RWPE2 (cell line): ENCODE measurements around the gene AFG3L2.

ENCODE experiments used
- ATAC-seq: fragments of 200-7000 bp; cut with Tn5 transposase; 3 replicates; pipeline ENCODE4 v1.9.1; 2021; ENCODE audit warnings: low read depth
- DNase-seq: peaks from one replicate; pipeline ENCODE4 v3.0.0-alpha.2; 2020; ENCODE audit warnings: low spot score
- H3K27ac ChIP-seq: fragments of 450-650 bp; 2 replicates; pipeline ENCODE4 v1.5.1; 2017; ENCODE audit warnings: mild to moderate bottlenecking; ENCODE audit not compliant: poor library complexity, severe bottlenecking
- H3K27me3 ChIP-seq: fragments of 250-450 bp; sonication (Bioruptor Pico); 2 replicates; pipeline ENCODE4 v1.5.1; 2021; ENCODE audit warnings: mild to moderate bottlenecking, moderate library complexity; ENCODE audit not compliant: insufficient read depth, poor library complexity, severe bottlenecking
- H3K36me3 ChIP-seq: fragments of 250-450 bp; sonication (Bioruptor Pico); 2 replicates; pipeline ENCODE4 v1.5.1; 2020; ENCODE audit warnings: low read depth, mild to moderate bottlenecking, moderate library complexity
- H3K4me1 ChIP-seq: fragments of 250-450 bp; sonication (Bioruptor Pico); 2 replicates; pipeline ENCODE4 v1.5.1; 2021; ENCODE audit warnings: mild to moderate bottlenecking, moderate library complexity; ENCODE audit not compliant: insufficient read depth, poor library complexity, severe bottlenecking
- H3K4me3 ChIP-seq: fragments of 250-450 bp; sonication (Bioruptor Pico); 2 replicates; pipeline ENCODE4 v1.5.1; 2021; ENCODE audit warnings: mild to moderate bottlenecking, moderate library complexity; ENCODE audit not compliant: severe bottlenecking
- H3K9me3 ChIP-seq: fragments of 250-450 bp; sonication (Bioruptor Pico); 2 replicates; pipeline ENCODE4 v1.5.1; 2021; ENCODE audit warnings: mild to moderate bottlenecking, moderate library complexity; ENCODE audit not compliant: severe bottlenecking
- CTCF ChIP-seq: fragments of 450-650 bp; IDR thresholded peaks from one replicate; pipeline ENCODE4 v1.5.1; 2017; ENCODE audit warnings: mild to moderate bottlenecking, moderate library complexity; ENCODE audit not compliant: poor library complexity, severe bottlenecking

The AFG3L2 gene

GRCh38 chr18:12282442-12283039, 94.5 kb downstream of the AFG3L2 start:
- Histone ChIP-seq H3K9me3 (no peaks in the 10 kb centered on the region), H3K4me1 (peaks cover 41% of the 10 kb centered on the region), H3K27ac (peak overlapping the region; percentile 86), H3K27me3 (no peaks in the 10 kb centered on the region), H3K4me3 (no peak overlapping the region), H3K36me3 (no peaks in the 10 kb centered on the region)
- ATAC-seq (peak; percentile 74), DNase-seq (peak; percentile 86)
- no peak for TF ChIP-seq CTCF

- TF ChIP-seq CTCF: no peak
Measured at GRCh38 chr18:12281861-12282260, 95.2 kb downstream of the AFG3L2 start.

GRCh38 chr18:12279781-12280531, 97.1 kb downstream of the AFG3L2 start:
- TF ChIP-seq CTCF: no peak
- no peak for DNase-seq
- Histone ChIP-seq H3K36me3 (no peaks in the 10 kb centered on the region), H3K9me3 (no peaks in the 10 kb centered on the region), H3K4me3 (no peak overlapping the region), H3K27me3 (no peaks in the 10 kb centered on the region), H3K27ac (peak overlapping the region; percentile 86), H3K4me1 (peaks cover 37% of the 10 kb centered on the region)
- no peak for ATAC-seq

More at GRCh38 chr18:12281861-12282260, 95.2 kb downstream of the AFG3L2 start:
- H3K36me3 ChIP-seq: no peaks in the 10 kb centered on the region
- no peaks in the 10 kb centered on the region for H3K27me3 ChIP-seq
- no peak overlapping the region for H3K4me3 ChIP-seq
- no peak for ATAC-seq
- peaks cover 37% of the 10 kb centered on the region for H3K4me1 ChIP-seq
- H3K9me3 ChIP-seq: no peaks in the 10 kb centered on the region
- H3K27ac ChIP-seq: peak overlapping the region; percentile 86
- no peak for DNase-seq
